T-helper 2 cell (primary cell): ENCODE data around the gene KRTAP1-1.
"Not testable (repeated sequence)": the region's sequence is repeated elsewhere in the genome, so short reads cannot be mapped to it uniquely, and the experiment has no call there.

Source experiments
- DNase-seq, 5 experiments: peaks; one replicate each; pipeline versions ENCODE4 v3.0.0 to v3.0.0-alpha.2; 2012 to 2022

KRTAP1-1 gene

GRCh38 chr17:41010441-41010840, 30.8 kb downstream of the KRTAP1-1 start:
- DNase-seq = no peak

GRCh38 chr17:41009936-41010335, 31.3 kb downstream of the KRTAP1-1 start:
- no peak for DNase-seq

DNA sequence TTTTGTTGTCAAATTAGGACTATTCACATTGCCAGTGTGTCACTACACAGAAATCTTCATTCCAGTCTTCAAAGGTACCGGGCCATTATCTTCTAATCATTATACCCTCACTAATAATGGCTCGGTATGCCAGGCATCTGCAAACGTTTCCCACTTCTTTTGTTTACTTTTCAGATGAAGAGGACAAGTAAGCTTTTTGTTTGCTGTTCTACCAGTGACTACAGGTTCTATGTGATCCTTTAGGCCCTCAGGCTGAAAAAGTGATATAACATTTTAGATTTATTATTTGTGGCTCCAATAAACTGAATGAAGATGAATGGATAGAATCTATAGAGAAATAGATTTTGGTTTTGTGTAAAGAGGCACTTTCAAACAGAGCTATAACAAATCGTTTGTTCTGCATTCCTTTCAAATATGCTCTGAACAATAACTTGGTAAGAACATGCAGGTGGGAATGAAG, 31.9 kb downstream of the KRTAP1-1 start:
- DNase-seq = no peak

GRCh38 chr17:41008811-41009210, 32.4 kb downstream of the KRTAP1-1 start, which contains the start of gene KRTAP3-1:
KRTAP3-1 (minus strand) TSS chr17:41009128; CDS start chr17:41009074, 54 bp downstream.
- no peak for DNase-seq

DNA sequence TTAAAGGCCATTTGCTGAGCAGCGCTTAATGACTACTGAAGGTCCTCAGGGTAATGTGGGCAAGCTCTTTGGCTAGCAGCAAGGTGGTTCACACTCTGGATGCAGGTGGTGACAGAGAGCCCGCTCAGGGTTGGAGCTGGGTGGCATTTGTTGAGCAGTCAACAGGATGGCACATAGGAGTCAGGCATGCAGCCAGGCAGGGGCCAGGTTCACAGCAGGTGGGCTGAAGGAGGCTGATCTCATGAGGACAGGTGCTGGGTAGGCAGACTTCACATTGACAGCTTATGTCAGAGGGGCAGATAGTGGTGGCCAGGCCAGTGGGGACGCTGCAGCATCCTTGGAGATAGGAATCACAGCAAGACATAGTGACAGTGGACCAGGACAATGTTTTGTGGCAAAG, 36.9 kb downstream of the KRTAP1-1 start:
- no peak for DNase-seq

GRCh38 chr17:41003926-41004325, 37.3 kb downstream of the KRTAP1-1 start:
- no peak for DNase-seq

DNA sequence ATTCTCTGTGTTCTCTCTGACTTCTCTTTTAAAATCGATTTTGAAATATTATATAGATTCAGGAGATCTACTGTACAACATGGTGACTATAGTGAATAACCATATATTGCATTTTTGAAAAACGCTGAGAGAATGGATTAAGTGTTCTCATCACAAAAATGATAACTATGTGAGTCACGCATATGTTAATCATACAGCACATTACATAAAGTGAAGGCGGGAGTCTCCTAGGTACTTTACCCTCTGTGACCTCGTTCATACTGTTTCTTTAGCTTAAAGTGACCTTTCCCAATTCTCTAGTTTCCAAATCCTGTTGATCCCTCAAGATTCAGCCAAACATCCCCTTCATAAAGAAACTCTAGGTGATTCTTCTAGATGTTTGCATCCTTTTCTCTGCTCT, 38.4 kb downstream of the KRTAP1-1 start:
- DNase-seq = no peak

DNA sequence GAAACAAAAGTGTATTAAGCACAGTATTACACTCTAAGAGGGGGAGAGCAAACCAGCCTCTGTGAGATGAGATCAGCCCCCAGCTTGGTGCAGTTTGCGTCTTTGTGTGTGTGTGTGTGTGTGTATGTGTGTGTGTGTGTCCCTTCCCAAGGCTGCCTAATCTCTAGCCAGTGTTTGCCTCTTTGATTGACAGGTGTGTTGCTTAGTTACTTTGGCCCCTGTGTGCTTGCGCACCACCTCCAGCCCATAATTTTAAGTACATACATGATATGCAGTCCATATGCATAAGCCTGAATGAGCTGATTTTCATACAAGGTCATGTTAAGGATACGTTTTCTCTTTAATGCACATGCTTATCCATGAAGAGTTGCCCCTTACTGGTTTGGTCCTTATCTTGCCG, 39.5 kb downstream of the KRTAP1-1 start:
- no peak for DNase-seq

DNA sequence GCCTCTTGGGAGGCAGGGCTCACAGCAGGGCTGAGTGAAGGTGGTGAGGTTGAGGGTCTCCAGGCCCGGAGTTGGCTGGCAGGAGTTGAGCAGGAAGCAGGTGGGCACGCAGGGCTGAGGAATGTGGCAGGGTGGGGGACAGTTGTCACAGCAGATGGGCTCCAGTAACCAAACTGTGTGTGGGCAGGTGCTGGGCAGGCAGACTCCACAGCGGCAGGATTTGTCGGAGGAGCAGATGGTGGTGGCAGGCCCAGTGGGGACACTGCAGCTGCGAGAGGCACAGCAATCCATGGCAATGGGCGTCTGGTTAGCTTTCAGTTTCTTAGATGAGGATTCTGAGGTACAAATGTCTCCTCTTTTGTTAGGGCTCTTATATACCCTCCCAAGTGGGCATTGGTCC, 41.7 kb downstream of the KRTAP1-1 start, which contains the start of gene KRTAP3-2:
Gene KRTAP3-2, minus strand, starts transcription at position 344 of the 400 bp plus-strand sequence. Its CDS starts 53 bp downstream, at position 291.
- not testable (repeated sequence) for DNase-seq

DNA sequence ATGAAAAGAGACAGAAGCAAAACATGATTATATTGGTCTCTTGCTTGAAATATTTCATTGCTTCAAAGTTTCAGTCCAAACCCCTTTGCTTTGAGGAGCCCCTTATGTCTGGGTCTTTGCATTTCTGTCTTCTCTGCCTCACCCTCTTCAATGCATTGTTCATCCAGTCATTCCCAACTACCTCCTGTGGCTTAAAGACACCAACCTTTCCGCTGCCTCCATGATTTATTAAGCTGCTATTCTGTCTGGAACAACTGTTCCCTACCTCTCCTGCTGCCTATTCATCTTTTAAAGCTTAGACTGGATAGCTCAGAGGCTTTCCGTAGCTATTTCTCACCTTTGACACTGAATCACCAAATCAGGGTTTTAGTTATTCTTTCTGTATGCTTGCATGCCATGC, 43.9 kb downstream of the KRTAP1-1 start:
- no peak for DNase-seq

DNA sequence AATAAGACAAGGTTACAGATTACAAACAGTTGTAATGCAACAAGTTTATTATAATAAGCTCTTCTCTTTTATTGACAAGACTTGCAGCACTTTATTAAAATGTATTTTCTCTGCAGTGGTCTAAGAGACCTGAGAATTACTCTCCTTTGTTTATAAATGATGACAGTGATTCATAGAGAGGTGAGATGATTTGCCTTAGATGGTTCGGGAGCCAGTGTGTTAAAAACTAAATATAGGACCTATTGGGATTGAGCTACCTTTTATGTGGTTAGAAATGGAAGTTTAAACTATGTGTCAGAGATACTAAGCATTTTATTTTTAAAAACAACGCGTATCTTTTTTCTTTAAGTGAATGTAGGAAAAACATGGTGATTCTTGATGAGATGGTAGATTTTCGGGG, 44.4 kb downstream of the KRTAP1-1 start:
- DNase-seq = no peak

DNA sequence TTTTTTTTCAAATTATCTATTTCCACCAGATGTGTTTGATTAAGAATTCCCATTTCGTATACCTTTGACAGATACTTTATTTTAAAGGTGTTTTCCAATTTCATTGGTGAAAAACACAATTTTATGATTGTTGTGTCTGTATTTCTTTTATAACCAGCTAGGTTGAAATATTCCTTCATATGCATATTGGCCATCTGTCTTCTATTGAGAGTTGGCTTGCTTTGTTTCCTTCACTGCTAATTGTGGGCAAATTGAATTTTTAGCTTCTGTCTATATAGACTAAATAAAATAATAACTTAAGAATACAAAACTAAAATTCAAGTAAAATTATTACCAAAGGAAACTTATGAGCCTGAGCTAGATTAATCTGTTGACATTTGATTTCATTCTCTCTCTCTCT, 46.1 kb downstream of the KRTAP1-1 start:
- DNase-seq = no peak

DNA sequence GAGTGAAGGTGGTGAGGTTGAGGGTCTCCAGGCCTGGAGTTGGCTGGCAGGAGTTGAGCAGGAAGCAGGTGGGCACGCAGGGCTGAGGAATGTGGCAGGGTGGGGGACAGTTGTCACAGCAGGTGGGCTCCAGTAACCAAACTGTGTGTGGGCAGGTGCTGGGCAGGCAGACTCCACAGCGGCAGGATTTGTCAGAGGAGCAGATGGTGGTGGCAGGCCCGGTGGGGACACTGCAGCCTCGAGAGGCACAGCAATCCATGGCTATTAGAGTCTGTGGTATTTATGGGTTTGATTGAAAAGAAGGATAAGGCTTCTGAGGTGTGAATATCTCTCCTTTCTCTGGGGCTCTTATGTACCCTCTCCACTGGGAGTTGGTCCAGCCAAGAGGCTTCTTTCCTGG, 47.4 kb downstream of the KRTAP1-1 start, which contains the start of gene KRTAP3-3:
Gene KRTAP3-3, minus strand, starts transcription at position 326 of the 400 bp plus-strand sequence. Its CDS starts 67 bp downstream, at position 259.
- DNase-seq = no peak

DNA sequence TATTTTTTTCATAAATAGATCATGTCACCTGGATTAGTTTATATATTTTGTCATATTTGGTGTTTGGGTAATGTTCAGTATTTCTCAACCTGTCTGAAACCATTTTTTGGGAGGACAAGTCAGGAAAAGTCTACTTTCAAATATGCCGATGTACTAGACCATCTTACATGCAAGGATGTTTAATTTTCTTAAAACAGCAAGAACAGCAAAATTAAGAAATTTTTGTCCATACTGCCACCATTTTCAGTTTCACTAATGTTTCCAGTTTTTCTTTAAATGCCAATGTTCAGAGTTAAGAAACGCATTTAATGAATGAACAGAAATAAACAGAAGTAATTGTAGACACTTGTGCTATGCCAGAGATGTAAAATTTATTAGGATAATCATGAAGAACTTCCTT, 48.2 kb downstream of the KRTAP1-1 start:
- DNase-seq = no peak

DNA sequence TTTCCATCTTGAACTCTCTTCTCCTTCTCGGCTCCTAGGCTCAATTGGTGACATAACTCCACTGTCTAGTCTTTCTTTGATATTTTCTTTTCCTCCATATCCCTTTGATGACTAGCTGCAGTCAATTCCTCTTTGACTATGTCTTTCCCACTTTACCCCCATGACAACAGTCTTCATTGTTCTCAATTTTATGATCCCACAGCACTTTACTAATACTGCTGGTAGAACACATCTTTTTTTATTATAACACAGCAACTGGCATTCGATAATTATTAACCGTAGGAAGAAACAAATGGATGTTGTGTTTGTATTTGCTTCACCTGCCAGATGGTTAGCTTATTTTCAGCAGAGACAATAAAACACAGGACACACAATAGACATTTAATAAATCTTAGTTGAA, 48.6 kb downstream of the KRTAP1-1 start:
- DNase-seq = no peak
